ENCODE results near the gene SIK1. TPM values are rescaled to one million over a fixed set of nuclear protein-coding genes. Genes with fewer than 3 reads are reported as not detected.
"Not testable (repeated sequence)": the region's sequence is repeated elsewhere in the genome, so short reads cannot be mapped to it uniquely, and the experiment has no call there.

The SIK1 gene
- polyA plus RNA-seq, 10 donors: 0.22 to 12.8 (median 3.1) TPM

DNA sequence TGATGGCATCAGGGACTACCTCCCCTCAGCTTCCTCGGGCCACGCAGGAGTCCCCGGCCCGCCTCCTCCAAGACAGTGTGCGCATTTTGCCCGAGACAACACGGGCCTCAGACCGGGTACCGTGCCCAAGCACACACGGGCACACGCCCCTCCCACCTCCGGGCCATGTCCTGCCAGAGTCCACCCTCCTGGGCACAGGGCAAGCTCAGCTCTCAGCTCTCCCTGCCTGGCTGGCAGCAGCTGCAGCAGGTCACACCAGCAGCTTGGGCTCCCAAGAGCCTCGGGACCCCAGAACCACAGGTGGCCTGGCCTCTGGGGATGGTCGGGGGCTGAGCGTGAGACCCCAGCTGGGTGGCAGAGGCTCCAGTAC, 29.5 kb downstream of the SIK1 start:
- not testable (repeated sequence) for DNase-seq

DNA sequence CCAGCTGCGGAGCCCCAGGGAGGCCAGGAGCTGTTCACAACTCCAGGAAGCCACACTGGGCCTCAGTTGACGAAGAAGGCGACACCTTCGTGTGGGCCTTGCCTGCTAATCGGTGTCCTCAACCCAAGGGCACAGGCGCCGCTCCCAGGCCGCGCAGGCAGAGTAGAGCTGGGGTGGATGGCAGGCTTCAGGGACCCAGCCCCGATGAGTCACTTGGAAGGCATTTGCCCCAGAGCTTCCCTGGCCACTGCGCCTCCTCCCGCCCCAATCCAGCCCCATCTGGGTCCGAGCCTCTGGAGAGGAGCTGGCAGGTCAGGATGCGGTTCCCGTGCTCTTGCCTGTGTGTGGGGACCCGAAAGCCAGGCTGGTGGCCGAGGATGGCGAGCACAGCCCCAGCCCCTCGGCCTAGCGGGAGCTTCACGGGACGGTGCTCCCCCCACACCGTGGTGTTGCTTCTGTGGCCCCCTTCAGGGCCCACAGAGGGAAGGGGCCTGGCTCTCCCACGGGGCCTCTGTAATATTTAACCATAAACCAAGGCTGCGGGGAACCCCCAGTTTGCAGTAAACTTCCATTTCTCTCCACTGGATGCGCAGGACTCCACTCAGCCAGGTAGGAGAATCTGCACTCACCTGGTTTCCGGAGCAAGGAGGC, 30.0 kb downstream of the SIK1 start:
- DNase-seq: not testable (repeated sequence)

DNA sequence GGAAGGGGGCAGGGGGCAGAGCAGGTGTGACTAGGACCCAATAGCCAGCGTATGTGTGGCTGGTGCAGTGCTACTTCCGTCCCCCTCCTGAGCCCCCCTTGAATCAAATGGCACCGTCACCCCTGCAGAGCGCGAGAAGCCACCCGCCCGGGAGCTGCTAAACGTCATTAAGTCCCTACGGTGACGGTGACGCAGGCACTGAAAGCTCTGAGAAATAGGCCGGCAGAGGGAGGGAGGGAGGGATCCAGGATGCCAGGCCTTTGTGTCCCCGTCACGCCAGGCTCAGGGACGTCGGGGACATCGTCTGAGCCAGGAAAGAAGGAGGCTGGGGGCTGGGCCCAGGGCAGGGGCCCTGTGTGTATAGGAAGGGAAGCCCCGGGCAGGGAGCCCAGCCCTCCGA, 43.6 kb downstream of the SIK1 start:
- DNase-seq: not testable (repeated sequence)

DNA sequence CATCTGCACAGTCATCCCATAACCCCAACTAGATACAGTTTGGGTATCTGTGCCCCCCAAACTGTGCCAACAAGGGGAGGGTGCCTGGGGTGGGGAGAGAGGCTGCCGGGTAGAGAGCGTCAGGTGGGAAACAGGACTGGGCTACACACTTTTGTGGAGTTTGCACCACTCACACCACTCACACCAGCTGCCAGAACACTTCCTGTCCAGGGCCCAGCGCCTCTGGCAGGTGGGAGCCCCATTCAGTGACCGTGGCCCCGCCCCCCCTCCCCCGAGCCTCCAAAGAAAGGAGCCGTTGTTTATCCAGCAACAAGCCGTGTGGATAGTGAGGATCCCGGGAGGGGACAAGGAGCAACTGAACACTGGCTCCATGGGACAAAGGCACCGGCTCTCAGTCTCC, 44.0 kb downstream of the SIK1 start:
- not testable (repeated sequence) for DNase-seq

DNA sequence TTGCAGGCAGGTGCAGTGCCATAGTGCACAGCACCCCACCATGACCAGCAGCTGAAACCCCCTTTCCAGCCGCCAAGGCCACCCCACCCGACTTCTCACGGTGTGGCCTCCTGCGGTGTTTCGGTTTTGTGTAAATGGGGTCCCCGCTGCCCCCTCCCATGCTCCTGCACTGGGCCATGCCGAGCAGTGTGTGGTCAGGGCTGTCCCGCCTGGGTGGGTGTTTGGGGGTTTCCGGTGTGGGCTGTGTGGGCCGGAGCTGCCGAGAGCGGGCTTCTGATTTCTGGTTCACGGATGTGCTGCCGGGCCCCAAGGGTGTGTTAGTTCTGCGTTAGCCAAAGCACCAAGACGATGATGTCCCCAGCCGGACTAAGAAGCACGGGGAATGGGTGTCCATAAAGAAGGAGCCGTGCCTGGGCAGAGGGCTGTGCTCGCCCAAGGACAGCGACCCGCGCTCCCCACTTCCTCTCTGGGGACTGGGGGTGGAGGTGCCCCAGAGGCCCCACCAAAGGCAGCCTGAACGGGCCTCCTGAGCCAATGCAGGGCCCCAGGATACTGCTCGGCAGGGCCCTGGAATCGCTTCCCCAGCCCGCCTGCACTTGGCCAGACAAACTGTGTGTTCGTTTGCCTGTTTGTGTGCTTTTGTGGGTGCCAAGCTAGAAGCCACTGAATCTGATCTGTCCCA, 45.9 kb downstream of the SIK1 start:
- DNase-seq: not testable (repeated sequence)

DNA sequence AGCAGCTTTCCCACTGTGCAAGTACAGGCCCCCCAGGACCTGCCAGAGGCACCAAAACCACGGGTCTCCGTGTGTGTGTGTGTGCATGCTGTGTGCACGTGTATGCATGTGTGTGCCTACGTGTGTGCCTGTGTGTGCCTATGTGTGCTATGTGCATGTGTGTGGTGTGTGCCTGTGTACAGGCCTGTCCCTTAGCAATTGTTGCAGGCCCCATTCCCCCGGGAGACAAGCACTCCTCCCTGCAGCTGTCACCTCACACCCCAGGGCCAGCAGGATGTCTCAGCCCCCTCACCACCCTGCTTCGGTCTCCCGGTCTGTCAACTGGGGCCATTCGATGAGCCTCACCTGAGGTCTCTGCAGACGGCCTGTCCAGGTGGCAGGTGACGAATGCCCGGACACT, 46.6 kb downstream of the SIK1 start:
- DNase-seq: not testable (repeated sequence)

DNA sequence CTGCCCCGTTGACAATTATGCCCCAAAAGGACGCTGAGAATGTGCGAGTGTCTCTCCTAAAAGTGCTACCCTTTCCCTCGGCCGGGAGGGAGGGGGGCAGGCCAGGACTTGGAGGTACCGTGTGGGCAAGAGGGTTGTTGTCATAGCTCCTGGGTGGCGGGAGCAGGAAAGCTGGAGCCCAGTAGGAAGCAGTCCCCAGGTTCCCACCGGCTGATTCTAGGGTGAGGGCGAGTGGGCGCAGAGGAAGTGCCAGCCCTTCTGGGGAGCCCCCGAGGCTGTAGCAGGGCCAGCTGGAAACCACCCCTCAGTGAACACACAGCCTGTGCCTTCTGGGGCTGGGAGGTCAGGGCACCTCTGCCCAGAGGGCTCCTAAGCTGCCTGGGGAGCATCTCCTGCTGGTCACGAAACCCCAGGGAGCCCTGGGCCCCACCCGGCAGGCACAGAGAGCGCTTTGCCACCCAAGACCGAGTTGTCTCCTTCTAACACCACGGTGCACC, 47.3 kb downstream of the SIK1 start:
- not testable (repeated sequence) for DNase-seq

DNA sequence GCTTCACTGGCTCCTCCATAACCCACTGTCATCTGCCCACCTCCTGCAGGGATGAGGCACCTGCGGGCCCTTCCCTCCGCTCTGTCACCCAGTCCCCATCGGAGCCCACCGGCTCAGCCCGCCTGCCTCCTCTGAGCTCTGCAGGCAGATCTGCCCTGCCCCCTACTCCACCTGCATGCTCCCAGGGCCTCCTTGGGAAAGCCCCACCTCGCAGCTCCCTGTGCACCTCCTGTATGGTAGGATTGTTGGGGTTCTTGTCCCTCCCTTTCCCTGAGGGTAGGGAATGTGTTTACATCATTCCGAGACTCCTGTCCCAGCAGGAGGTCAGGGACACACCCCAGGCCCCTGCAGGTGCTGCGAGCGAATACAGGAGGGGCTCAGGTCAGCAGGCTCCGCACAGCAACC, 50.5 kb downstream of the SIK1 start:
- no peak for DNase-seq

DNA sequence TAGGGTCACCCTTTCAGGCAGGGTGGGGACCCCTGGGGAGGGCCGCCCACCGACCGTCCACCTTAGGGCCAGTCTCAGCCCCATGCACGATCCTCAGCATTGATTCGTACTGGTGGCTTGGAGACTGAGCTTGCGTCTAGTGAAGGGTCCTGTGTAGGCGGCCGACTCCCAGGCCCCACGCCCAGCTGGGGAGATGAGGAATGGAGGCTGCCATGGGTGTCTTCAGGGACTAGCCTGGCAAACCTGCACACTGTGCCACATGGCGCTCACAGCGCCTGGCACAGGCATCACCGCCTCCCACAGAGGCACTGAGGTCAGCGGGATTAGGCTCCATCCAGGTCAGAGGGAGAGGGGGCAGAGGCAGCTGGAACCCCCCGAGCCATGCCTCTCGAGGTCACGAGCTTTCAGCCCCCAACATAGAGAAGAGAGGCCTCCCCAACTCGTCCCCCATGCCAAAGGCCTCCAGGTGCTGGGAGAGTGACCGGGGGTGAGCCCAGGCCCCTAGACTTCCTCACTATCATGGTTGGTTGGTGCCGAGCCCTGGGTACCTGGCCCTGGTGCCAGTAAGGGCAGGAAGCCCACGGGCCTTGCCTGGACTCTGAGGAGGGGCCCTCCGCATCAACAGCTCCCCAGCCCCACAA, 51.0 kb downstream of the SIK1 start:
- no peak for DNase-seq

DNA sequence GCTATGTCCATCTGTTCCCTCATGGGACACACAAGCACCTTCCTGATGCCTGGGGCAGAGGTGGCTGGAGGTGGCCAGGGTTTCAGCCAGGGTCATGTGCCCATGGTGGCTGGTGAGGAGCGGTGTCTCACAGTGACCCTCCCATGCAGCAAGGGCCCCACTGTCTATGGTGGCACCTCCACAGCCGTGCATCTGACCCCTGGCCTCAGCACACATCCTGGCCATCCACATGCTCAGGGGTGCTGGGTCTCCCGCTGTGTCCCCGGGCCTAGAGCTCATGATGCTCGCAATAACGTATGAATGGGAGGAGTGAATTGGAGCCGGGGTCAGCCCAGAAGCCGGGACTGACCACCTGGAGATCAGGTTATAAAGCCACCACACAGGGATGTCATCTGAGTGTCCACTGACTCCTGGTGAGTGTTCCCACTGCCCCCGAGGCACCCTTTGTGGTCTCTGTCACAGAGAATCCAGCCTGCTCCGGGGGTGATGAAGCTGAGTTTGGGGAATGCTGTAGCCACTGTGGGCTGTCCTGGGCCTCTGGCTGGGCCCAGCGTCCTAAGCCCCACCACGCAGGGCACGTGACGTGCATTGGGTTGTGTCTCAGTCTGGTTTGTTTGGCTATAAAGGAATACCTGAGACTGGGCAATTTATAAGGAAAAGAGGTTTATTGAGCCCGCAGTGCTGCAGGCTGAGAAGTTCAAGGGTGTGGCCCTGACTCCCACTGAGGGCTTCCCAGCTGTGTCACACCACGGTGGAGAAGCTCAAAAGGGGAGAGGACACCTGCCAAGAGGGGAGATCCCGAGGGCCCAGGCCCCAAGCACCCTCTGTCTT, 51.7 kb downstream of the SIK1 start:
- DNase-seq: no peak

DNA sequence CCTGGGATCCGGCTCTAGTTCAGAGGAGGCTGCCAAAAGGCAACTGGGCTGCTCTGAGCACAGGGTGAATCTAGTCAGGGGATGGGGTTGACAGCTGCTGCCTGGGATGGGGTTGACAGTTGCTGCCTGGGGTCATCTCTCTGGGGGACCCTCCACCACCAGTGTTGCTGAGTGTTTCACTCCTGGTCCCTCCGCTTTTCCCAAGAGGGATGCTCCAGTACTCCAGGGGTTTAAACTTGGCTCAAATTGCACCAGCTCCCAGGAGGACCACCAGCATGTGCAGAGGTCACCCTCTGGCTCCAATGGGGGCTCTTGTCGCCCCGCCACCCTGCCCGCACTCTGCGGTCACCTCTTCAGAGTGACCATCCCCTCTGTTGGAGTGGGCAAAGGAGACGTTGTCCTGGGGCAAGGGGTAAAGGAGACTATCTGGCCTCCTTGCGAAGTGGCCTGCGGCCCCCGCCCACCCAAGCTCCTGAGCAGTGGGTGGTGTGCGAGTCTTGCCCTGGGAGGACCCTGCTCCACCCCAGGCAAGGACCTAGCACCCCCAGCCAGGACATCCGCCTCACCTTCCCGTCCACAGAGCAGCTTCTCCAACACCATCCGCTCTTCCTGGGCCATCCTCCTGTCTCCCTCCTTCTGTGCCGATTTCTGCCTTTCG, 52.6 kb downstream of the SIK1 start:
- no peak for DNase-seq

DNA sequence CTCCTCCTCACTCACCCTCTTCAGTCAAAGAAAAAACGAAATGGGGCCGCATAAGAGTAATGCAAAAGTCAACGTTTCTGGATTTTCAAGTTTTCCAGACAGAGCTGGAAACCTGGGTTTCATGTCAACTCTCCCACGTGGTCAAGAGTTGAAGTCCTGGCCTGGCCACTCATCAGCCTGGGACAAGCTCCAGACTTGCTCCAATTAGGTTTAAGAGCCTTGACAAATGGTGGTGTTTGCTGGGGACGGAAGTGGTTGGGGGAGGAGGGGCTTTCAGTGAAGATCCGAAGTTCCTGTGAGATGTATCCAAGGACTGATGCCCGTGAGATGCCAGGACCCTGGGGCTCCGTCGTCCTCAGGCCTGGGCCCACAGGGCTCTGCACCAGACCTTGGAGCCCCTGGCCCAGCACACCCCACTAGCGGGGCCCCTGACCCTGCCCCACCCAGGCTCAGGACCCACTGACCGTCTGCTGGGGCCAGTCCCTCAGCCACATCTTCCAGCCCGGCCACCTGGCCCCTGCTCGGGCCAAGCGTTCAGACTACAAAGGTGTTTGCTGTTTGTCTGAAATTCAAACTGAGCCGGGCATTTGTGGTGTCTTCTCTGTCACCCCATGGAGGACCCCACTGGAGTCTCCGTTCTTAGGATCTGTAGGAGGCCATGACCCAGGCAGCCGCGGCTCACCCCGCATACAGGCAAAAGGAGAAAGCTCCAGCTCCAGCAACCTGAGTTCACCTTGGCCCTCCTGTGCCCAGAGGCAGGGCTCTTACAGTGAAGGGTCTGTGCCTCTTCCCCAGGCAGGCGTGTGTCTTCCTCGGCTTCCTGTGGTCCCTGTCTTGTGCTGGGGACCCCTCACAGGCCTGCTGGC, 53.3 kb downstream of the SIK1 start:
- peak in 2 of 3 donors; percentile 26 to 48 for DNase-seq

DNA sequence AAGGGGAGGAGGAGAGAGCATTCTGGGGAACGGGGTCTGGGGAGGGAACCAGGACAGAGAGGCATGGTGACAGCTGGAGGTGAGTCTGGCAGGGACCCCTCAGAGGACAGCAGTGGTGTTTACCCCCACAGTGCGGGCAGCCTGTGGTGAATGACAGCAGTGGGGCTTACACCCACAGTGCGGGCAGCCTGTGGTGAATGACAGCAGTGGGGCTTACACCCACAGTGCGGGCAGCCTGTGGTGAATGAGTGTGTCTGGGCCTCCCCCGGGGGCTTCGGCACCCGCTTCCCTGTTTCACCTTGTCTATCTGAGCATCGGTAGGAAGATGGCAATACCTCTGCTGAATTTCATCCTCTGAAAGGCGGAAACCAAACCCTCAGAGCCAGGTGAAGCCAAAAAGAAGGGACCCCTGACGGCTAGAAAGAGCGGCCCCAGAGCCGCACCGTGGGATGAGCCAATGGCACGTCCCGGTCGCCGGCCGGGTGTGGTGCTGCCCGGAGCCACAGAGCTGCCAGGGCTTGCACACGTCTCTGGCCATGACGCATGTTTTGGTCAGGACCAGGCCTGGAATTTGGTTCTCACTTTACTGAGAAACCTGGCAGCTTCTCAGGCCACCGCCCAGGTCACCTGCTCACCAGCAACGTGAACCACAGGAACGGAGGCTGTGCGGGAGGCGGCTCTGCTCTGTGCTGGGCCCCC, 54.1 kb downstream of the SIK1 start:
- no peak for DNase-seq

DNA sequence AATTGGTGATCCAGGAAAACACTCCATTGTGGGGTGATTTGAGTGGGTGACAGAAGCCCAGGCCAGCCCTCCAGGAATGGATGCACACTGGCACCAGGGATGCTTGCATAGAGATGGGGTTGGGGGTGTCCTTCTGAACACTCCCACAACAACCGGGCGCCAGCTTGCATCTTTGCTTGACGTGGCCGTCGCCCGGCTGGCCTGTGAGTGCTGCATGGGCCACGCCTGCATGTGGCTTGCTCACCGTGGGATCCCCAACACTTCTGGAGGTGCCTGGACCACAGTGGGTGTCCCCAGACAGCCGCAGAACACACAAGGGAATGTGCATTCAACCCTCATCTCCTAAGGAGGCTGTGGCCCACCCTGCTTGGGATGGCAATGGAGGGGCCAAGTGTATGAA, 55.1 kb downstream of the SIK1 start:
- no peak for DNase-seq

DNA sequence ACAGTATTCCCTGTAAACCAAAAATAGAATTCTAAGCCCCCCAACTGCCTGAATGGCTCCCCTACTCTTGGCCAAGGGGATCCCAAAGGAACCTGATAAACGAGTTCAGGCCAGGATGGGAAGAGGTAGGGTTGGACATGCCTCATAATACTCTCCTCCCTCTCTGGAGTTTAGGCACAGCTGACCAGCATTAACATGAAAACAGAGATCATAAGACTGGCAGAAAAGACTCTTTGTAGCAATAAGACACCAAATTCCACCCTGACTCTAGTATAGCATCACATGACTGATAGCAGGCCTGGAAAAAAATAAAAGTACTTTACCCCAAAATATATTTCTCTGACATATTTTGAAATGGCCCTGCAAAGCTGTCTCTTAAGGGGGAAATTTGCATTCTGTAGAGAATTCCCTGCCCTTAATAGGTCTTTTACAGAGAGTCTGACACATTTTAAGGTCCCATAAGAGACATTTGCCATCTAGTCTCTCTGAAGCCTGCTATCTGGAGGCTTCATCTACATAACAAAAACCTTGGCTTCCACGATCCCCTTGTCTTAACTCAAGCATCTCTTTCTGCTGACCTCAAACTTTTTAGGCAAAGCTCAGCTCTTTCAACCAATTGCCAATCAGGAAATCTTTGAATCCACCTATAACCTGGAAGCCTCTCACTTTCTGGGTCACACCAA, 55.9 kb downstream of the SIK1 start:
- no peak for DNase-seq

DNA sequence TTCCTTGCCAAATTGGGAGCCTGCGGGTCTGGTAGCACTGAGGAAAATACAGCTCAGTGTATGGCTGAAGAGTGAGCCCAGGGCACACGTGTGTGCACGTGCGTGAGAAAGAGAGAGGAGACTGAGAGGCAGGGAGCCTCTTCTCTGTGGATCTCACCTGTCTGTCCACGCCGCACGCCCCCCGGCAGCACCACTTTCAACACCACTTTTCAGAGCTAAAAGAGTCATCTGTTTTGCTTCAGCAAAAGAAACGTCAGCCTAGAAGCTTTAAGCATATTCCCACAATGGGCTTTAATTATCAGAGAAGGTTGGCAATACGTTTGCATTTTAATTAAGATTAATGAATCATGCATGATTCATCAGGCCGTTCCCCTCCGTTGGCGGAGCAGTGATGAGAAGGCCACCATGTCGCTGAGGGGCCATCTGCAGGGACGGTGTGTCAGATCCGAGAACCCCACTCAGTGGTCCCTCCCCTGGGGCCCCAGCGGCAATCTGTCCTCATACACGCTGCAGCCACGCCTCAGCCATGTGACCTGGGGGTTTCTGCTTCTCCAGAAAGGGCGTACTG, 56.8 kb downstream of the SIK1 start:
- peak in 1 of 3 donors; percentile 28 for DNase-seq

DNA sequence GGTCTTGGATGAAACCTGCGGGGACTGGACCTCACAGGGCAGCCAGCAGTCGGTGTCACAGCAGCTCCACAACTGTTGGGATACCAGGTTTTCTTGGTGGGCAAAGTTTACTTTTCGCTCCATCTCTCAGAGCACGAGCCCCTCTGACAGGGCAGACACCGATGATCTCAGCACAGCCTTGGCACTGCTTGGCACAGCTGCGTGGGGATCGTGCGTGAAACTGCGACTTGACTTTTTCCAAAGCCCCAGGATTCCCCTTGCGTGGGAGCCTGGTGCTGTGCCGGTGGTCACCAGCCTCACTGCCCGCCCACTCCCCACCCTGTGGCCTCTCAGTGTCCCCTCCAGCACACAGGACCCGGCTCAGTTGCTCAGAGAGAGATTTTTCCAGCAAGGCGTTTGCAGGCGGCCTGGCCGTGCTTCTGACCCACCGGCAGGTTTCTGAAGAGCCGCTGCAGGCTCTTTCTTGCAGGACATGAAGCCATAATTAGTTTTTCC, 57.3 kb downstream of the SIK1 start:
- DNase-seq: peak in 1 of 3 donors; percentile 32

DNA sequence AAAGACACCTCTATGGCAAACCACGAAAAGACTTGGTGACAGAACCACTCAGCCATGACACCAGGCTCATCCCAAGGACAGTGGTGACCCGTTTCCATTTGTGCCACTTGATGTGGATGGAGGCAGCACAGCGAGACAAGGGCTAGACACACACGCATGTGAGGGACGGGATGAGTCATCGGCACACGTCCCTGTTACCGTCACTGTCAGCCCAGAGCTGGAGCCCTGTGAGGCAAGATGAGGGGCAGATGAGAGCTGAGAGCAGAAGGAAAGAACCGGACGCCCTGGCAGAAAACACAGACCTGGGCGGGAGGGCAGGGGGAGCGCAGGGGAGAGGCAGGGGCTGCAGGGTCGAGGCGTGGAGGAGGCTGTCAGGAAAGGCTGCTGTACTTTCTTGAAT, 57.8 kb downstream of the SIK1 start:
- DNase-seq: peak in 2 of 3 donors; percentile 22 to 53

DNA sequence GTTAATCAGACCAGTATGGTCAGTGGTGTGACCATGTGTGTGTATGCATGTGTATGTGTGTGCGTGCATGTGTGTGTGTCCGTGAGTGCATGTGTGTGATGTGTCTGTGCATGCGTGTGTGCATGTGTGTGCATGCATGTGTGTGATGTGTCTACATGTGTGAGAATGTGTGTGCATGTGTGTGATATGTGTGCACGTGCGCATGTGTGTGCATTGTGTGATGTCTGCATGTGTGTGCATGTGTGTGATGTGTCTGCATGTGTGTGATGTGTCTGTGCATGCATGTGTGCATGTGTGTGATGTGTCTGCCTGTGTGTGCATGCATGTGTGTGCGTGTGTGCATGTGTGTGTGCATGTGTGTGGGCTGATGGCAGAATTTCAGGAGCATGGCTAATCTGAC, 58.2 kb downstream of the SIK1 start:
- no peak for DNase-seq
